GM12801 (cell line): ENCODE data around the gene MSI2.

Source experiments
- TF ChIP-seq, protein P1 (sequence below): IDR thresholded peaks from one replicate; pipeline ENCODE4 v1.5.1; 2011; ENCODE audit warnings: control low read depth; ENCODE audit not compliant: insufficient read length; ENCODE audit errors: extremely low read depth

MSI2 gene

GRCh38 chr17:57593739-57594462 is 337.6 kb downstream of the MSI2 start:
- TF ChIP-seq, protein P1, sequence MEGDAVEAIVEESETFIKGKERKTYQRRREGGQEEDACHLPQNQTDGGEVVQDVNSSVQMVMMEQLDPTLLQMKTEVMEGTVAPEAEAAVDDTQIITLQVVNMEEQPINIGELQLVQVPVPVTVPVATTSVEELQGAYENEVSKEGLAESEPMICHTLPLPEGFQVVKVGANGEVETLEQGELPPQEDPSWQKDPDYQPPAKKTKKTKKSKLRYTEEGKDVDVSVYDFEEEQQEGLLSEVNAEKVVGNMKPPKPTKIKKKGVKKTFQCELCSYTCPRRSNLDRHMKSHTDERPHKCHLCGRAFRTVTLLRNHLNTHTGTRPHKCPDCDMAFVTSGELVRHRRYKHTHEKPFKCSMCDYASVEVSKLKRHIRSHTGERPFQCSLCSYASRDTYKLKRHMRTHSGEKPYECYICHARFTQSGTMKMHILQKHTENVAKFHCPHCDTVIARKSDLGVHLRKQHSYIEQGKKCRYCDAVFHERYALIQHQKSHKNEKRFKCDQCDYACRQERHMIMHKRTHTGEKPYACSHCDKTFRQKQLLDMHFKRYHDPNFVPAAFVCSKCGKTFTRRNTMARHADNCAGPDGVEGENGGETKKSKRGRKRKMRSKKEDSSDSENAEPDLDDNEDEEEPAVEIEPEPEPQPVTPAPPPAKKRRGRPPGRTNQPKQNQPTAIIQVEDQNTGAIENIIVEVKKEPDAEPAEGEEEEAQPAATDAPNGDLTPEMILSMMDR, result no peak

DNA sequence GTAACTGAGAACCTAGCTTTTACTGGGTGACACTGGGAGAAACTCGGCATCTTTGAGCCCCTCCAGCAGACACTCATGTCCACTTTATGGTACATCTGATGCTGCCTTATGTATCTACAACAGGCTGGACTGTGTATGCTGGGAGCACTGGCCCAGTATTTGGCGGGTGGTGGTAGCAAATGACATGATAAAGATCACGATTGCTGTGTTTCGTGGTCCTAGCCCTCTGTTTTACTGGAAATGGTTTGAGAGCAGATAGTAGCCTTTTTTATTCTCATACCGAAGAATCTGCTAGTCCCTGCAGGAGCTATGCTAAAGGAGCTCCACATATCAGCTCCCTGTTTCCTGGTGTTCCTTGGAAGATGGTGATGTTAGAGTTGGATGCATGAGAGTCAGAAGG is 338.4 kb downstream of the MSI2 start:
- TF ChIP-seq, protein P1, result no peak

- TF ChIP-seq, protein P1, result no peak
Measured at GRCh38 chr17:57595426-57595825, 339.1 kb downstream of the MSI2 start.

DNA sequence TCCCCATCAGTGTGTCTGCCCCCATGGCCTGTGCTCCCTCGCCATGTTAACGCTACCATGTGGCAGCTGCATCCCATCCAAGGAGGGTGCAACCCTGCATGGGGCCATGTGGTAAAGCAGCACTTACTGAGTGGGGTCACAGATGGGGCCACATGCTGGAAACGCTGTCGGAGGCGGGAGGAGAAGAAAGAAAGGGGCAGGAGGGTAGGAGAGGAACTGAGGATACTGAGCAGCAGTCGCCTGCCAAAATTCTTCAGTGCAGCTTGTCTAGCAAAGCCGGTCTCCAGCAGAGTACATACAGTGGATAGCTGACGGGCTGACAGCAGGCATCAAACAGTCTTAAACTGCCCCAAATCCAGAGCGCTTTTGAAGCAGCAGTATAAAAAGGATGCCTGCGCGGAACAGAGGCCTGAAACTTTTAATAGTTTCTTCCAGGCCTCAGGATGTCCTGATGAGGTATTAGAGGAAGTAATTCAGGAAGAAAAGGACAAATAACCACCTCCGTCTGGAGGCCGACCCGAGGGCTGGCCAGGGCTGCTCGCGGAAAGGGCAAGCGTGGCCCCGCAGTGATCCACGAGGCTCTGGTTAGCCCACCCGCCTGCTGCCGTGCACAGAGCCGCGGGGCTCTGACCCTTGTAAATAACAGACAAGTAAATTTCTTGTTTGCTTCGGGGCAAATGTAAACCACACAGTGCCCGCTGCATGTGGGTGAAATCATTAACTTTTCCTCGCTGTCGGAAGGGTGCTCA is 339.8 kb downstream of the MSI2 start:
- TF ChIP-seq, protein P1, result no peak

DNA sequence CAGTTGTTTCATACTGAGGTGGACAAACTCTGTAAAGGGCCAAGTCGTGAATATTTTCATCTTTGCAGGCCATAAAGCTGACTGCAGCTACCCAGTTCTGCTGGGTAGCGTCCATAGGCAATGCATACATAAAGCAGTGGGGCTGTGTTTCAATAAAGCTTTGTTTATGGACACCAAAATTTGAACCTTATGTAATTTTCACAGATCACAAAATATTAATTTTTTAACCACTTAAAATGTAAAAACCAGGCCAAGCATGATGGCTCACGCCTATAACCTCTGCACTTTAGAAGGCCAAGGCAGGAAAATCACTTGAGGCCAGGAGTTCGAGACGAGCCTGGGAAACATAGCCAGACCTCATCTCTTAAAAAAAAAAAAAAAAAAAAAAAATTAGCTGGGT is 340.8 kb downstream of the MSI2 start:
- TF ChIP-seq, protein P1, result no peak

GRCh38 chr17:57597531-57598453 is 341.5 kb downstream of the MSI2 start:
- TF ChIP-seq, protein P1, result no peak

DNA sequence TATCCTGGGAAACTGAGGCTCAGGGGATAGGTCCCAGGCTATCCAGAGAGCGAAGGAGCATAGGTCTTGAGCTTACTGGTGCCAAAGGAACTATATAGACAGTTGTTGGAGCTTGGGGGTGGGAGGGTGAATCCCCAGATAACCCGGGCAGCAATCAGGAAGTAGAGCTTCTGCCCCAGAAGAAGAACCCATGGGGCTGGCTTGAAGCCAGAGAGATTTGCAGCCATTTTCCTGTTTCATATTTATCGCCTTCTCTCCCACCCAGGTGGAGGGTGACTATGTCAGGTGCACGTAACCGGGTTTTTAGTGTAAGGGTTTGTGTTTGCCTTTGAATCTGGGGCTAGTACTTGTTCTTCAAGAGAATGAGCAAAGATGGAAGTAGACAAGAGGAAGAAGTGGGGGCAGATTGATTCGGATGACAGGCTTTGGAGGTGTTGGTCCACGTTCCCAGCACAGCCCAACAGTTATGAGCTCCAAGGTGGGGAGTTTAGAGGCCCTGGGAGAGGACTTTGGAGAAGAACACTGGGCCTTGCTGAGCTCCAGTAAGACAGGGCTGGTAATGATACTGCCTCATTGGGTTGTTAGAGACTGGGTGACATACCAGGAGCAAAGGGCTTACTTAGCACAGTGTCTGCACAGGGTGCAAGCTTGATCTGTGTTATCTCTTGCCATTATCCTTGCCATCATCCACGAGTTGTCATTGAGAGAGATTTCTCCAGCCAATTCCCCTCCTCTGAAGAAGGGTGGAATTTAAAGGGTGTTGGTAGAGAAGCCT is 343.1 kb downstream of the MSI2 start:
- TF ChIP-seq, protein P1, result no peak
